MG63 (cell line): ENCODE results near the gene MICU2. TPM values are rescaled to one million over a fixed set of nuclear protein-coding genes. Genes with fewer than 3 reads are reported as not detected.

Experiments
- DNase-seq: peaks from one replicate; pipeline ENCODE4 v3.0.0-alpha.2; 2020
- H3K27me3 ChIP-seq: fragments of 250-450 bp; sonication (Bioruptor Pico); 2 replicates; pipeline ENCODE4 v1.5.1; 2020; ENCODE audit warnings: mild to moderate bottlenecking, moderate library complexity
- H3K36me3 ChIP-seq: fragments of 250-450 bp; sonication (Bioruptor Pico); 2 replicates; pipeline ENCODE4 v1.5.1; 2020; ENCODE audit warnings: mild to moderate bottlenecking, moderate library complexity
- H3K4me3 ChIP-seq: fragments of 250-450 bp; sonication (Bioruptor Pico); 2 replicates; pipeline ENCODE4 v1.5.1; 2020; ENCODE audit warnings: mild to moderate bottlenecking, moderate library complexity
- H3K9me3 ChIP-seq: fragments of 250-450 bp; sonication (Bioruptor Pico); 2 replicates; pipeline ENCODE4 v1.5.1; 2020; ENCODE audit warnings: mild to moderate bottlenecking, moderate library complexity
- total RNA-seq: library from RNA; depleted of rRNA; stranded (reverse); fragments of >200 nt; shearing (Covaris generic); gene quantifications from 2 replicates; pipeline ENCODE4 v1.2.3, GENCODE V29; 2014; ENCODE audit warnings: low replicate concordance

The MICU2 gene
- total RNA-seq, 1 experiment from 2014 or later = 54.6 TPM

DNA sequence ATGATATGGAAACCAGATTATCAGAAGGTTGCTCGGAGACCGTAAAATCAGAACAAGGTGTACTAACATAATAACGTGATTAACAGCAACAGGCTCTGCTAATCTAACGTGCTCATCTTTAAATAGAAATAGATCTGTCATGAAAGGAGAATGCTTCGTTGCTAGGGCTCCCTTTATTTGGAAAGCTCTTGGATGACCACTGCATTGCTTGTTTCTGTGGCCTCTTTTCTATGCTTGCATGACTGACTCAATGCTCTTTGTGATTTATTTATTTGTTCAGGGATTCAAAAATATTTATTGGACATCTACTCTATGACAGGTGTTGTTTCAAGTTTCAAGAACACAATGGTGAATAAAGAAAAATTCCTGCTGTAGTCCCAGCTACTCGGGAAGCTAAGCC is 122.6 kb downstream of the MICU2 start:
- no peak for DNase-seq
- no peaks in the 10 kb centered on the region for H3K36me3 ChIP-seq
- H3K9me3 ChIP-seq = peaks cover 4% of the 10 kb centered on the region
- no peak overlapping the region for H3K4me3 ChIP-seq
- no peaks in the 10 kb centered on the region for H3K27me3 ChIP-seq

DNA sequence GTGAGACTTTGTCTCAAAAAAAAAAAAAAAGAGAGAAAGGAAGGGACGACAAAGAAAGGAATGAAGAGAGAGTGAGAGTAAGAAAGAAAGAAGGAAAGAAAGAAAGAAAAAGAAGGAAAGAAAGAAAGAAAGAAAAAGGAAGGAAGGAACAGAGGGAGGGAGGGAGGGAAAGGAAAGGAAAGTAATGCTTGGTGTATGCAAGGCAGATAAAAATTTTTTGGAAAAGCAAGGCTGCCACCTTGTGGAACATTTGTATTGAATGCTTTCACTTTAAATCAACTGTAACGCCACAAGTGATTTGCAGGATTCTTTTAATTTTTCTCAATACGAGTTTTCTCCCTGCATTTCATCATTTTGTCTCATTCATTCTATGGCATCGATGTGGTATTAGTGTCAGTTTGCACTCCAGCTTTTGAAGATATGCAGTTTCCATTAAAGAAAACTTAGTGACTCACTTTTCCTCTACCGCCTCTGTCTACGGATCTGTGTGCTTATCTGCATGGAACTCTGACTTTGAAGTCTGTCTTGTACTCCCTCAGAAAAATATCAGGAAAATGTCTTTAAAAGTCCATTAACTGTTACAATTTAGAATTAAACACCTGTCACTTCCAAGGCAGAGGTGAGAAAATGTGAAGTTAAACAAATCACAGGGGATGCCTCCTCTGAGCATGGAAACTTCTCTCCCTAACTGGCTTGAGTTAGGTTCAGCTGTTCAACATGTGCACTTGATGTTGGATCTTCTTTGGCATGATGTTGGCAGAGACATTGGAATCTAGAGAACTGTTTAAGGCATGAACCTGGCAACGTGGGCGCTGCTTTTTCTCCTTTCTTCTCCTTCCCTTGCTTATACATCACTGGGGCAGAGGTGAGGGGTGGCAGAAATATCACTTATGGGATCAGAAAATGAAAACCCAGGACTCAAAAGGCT is 124.8 kb downstream of the MICU2 start:
- Histone ChIP-seq H3K9me3 (no peaks in the 10 kb centered on the region), H3K36me3 (no peaks in the 10 kb centered on the region), H3K27me3 (no peaks in the 10 kb centered on the region), H3K4me3 (no peak overlapping the region)
- peak; percentile 6 for DNase-seq

DNA sequence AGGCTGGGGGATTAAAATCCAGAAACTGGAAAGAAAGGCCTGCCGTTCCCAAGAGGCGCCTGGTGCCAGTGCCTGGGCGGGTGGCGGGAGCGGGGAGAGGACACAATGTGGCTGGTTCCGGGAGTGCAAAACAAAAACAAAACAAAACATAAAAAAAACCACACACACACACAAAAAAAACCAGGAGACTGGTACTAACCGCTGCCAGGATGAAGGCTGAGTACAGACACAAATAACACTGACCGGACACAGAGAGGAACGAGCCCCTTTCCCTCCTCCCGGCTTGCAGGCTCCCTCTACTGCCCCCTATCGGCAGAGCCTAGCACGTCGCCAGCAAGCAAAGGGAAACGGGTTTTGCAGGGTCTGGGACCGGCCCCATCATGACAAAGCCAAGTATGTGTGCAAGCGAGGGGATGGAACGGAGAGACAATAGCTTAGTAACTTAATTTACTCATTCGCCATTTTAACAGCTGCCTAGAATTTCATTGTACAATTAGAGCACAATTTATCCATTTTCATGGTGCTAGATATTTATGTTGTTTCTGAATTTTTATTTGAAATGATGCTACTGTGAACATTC is 127.0 kb downstream of the MICU2 start:
- Histone ChIP-seq H3K9me3 (no peaks in the 10 kb centered on the region), H3K36me3 (no peaks in the 10 kb centered on the region), H3K4me3 (peak overlapping the region; percentile 26), H3K27me3 (no peaks in the 10 kb centered on the region)
- peak; percentile 73 for DNase-seq

DNA sequence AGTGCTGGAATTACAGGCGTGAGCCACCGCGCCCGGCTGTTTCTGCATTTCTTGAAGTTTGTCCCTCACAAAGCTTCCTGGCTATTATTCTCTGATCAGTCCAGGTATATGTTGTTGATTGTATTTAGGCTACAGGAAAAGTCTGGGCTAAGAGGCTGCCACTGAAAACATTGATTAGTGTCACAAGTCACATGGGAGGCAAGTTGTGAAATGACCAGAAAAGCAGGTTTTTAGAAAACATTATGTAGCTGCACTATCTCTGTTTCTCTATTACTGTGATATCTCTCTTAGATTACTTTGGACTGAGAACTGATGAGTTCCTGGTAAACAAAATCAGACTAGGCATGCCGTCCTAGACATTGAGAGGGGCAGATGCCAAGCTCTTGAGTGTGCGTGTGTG is 128.9 kb downstream of the MICU2 start:
- Histone ChIP-seq H3K36me3 (no peaks in the 10 kb centered on the region), H3K27me3 (no peaks in the 10 kb centered on the region), H3K9me3 (no peaks in the 10 kb centered on the region; the same call in 1 of the 2 replicates), H3K4me3 (no peak overlapping the region)
- DNase-seq = no peak

DNA sequence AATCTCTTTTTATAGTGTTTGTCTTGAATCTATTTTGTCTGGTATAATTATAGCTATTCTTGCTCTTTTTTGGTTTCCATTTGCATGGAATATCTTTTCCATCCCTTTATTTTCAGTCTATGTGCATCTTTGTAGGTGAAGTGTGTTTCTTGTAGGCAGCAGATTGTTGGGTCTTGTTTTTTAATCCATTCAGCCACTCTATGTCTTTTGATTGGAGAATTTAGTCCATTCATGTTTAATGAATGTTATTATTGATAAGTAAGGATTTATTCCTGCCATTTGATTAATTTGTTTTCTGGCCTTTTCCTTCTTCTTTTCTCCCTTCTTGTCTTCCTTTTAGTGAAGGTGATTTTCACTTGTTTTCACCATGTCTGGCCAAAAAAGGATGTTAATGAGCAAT is 133.2 kb downstream of the MICU2 start:
- Histone ChIP-seq H3K36me3 (no peaks in the 10 kb centered on the region), H3K9me3 (peaks cover 2% of the 10 kb centered on the region), H3K4me3 (no peak overlapping the region), H3K27me3 (no peaks in the 10 kb centered on the region)
- DNase-seq = no peak

DNA sequence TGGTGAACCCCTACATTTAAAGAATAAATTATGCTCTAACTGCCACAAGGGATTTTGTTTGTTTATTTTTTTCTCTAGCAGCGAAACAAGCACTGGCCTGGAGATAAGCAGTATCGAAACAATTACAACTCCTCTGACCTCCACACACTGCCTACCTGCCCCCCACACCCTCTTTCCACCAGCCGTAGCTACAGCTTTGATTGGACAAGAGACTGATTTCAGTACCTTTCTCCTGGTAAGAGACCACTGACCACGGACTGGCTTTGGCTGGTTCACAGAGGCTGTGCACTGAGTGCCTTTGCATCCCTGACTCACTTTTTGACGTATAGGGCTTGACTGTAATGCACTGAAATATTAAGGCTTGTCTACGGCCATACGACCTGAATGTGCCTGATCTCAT is 137.4 kb downstream of the MICU2 start:
- Histone ChIP-seq H3K4me3 (no peak overlapping the region), H3K9me3 (peaks cover 2% of the 10 kb centered on the region), H3K36me3 (no peaks in the 10 kb centered on the region), H3K27me3 (no peaks in the 10 kb centered on the region)
- no peak for DNase-seq

DNA sequence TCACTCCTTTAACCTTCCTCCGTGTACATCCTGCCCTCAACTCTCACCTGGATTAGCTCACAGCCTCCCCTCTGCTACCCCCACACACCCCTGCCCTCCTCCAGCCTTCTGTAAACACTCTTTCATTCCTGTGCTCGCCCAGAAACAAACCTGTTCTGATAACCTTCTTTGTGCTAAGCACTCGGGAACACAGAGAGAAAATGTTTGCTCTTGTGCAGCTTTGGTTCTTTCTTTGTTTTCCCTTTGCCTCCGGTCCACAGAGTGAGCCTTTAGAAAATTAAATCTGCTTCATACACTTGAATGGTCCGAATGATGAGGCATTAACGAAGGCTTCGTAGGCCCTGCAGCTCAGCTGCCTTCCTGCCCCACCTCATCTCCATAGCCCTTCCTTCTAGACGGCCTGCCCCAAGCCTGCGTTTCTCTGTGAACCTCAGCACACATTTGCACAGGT is 138.2 kb downstream of the MICU2 start:
- Histone ChIP-seq H3K27me3 (no peaks in the 10 kb centered on the region), H3K36me3 (no peaks in the 10 kb centered on the region), H3K9me3 (peaks cover 2% of the 10 kb centered on the region; the same call in 1 of the 2 replicates), H3K4me3 (no peak overlapping the region)
- DNase-seq = no peak

DNA sequence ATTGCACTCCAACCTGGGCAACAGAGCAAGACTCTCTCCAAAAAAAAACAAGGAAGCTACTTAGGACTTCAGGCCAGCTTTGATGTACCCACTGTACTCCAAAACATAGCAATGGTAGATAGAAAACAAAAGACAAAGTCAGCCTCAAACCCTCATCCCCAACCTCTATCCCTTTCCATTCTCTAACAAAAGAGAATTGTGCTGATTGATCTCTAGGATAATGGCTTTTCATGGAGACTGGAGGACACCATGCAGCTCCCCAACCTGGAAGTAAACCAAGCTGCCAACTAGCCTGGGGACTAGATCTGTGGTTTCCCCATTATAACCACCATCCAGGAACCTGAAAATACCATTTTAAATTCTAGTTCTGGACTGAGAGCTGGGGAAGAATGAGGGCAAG is 140.5 kb downstream of the MICU2 start:
- Histone ChIP-seq H3K36me3 (peaks cover 5% of the 10 kb centered on the region; the same call in 1 of the 2 replicates), H3K27me3 (no peaks in the 10 kb centered on the region), H3K9me3 (no peaks in the 10 kb centered on the region), H3K4me3 (no peak overlapping the region)
- DNase-seq = no peak

DNA sequence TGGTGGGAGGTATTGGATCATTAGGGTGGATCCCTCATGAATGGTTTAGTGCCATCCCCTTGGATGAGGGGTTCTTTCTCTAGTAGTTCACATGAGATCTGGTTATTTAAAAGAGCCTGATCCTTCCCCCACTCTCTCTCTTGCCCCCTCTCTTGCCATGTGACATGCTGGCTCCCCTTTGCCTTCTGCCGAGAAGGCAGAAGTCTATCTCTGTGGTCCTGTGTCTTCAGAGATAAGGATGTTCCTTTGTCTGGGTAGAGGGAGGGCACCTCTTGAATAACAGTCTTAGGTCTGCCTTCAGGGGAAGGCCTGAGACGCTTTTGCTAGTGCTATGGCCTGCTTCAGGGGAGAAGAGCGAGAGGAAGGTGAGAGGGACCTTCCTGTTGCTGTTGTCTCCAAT is 142.8 kb downstream of the MICU2 start:
- no peaks in the 10 kb centered on the region for H3K27me3 ChIP-seq
- no peaks in the 10 kb centered on the region for H3K9me3 ChIP-seq
- H3K4me3 ChIP-seq = no peak overlapping the region
- peaks cover 5% of the 10 kb centered on the region; the same call in 1 of the 2 replicates for H3K36me3 ChIP-seq
- no peak for DNase-seq

DNA sequence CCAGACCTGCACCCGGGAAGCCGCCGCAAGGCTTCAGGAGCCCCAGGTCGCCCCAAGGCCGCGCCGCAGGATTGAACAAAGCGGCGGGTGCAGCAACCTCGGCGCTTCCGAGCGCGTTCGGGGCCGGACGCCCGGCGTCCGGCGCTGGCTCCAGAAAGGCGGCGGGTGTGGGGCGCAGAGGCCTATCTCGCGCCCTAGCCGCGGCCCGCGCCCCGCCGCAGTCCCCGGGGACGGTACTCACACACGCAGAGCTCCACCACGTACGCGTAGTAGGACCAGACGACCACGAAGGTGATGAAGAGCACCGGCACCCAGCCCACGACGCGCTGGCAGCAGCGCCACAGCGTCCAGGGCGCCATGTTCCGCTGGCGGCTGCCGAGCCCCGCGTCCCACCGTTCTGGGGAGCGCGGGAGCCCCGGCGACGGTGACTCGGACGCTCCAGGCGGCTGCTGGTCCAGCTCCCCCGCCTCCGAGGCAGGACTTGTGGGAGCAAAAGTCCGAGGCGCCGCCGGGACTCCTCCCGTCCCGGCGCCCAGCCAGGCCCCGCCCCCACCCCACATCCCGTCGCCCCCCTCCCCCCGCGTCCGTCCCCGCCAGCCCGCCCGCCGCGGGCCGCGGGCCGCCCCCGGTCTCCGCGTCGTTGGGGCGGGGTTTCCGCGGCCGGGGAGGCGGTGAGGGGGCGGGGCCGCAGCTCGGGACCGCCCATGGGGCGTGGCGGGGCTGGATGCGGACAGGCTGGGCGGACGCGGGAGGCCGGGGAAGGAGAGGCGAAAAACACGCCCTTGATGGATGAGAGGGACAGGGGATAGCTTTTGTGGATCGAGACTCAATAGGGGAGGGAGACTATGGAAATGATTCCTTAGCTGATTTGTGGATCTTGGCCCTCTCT is 144.9 kb downstream of the MICU2 start, which contains the start of gene ZDHHC20:
ZDHHC20 (minus strand) TSS at position 491 of the 889 bp plus-strand sequence; CDS start at position 359, 132 bp downstream.
- H3K36me3 ChIP-seq = peaks cover 5% of the 10 kb centered on the region; the same call in 1 of the 2 replicates

DNA sequence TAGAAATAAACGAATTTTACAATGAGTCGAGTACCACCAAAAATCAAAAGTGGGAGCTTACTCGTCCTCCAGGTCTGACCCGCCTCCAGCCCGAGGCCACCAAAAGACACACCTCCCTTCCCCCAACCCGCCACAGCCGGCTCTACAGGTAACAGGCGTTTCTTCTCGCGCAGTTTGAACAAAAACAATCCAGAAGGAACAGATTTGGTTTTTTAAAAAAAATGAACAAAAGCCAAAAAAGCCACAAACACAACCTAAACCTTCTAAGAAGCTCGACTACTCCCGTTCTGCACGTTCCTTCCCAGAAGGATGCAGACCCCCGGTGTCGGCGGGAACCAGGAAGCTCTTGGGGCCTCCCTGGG is 145.5 kb downstream of the MICU2 start:
- Histone ChIP-seq H3K36me3 (peaks cover 5% of the 10 kb centered on the region; the same call in 1 of the 2 replicates), H3K4me3 (peak overlapping the region; percentile 99), H3K9me3 (peaks cover 4% of the 10 kb centered on the region; the same call in 1 of the 2 replicates), H3K27me3 (no peaks in the 10 kb centered on the region)
- peak; percentile 47 for DNase-seq

More for the DNA sequence above, 144.9 kb downstream of the MICU2 start, which contains the start of gene ZDHHC20:
- peak within 1 kb of the TSS; percentile 99 for H3K4me3 ChIP-seq
- DNase-seq = peak; percentile 84
- H3K27me3 ChIP-seq = no peaks in the 10 kb centered on the region
- 0 out of 2 replicates have a peak, but pooled peaks cover under 1% of the 10 kb centered on the region for H3K9me3 ChIP-seq

DNA sequence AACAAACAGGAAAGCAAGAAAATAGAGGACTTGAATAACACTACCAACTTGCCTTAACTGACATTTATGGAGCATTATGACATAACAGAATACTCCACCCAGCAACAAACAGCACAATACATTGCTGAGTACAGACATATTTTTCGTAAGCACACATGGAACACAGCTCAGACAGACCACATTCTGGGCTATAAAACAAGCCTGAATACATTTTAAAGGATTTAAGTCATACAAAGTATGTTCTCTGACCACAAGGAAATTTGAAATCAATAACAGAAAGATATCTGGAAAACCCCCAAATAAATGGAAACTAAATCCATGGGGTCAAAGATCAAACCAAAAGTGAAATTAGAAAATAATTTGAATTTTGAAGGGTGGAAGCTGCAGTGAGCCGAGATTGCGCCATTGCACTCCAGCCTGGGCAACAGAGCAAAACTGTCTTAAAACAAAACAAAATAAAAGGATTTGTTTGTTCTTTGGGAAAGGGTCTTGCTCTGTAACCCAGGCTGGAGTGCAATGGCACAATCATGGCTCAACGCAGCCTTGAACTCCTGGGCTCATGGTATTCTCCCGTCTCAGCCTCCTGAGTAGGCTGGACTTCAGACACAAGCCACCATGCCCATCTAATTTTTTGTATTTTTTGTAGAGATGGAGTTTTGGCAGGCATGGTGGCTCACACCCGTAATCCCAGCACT is 150.4 kb downstream of the MICU2 start:
- Histone ChIP-seq H3K4me3 (no peak overlapping the region), H3K36me3 (no peaks in the 10 kb centered on the region), H3K27me3 (no peaks in the 10 kb centered on the region), H3K9me3 (peaks cover 11% of the 10 kb centered on the region; the same call in 1 of the 2 replicates)
- DNase-seq = no peak

DNA sequence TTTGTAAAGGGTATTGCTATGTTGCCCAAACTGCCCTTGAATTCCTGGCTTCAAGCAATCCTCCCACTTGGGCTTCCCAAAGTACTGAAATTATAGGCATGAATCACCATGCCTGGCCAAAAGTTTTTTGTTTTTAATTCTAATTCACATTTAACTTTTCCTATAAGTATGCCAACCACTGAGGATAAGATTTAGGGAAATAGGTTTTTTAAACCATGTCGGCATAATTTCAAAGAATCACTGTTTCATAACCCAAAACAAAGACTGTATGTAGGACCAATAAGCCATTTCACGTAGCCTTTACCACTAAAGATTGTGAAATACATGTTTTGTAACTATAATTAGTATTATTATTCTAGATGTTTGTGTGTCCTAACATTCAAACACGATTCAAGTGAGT is 153.0 kb downstream of the MICU2 start:
- no peaks in the 10 kb centered on the region for H3K27me3 ChIP-seq
- H3K4me3 ChIP-seq = no peak overlapping the region
- no peaks in the 10 kb centered on the region for H3K36me3 ChIP-seq
- no peak for DNase-seq
- peaks cover 11% of the 10 kb centered on the region; the same call in 1 of the 2 replicates for H3K9me3 ChIP-seq

DNA sequence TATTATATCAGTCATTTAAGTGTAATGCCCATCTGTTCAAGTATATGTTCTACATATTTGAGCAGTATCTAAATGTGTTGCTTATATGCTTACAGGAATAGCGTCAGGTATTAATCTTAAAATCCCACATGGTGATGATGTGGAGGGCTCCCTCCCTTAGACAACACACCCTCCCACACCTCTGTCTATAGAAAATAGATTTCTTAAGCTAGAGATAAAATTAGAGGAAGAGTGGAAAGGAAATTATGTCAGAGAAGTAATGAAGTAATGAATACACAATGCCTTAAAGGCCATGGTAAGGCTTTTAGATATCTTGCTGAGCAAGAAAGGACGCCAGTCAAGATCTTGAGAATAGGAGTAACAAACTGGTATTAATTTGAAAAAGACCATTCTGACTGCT is 157.3 kb downstream of the MICU2 start:
- DNase-seq = no peak
- no peaks in the 10 kb centered on the region for H3K27me3 ChIP-seq
- no peak overlapping the region for H3K4me3 ChIP-seq

DNA sequence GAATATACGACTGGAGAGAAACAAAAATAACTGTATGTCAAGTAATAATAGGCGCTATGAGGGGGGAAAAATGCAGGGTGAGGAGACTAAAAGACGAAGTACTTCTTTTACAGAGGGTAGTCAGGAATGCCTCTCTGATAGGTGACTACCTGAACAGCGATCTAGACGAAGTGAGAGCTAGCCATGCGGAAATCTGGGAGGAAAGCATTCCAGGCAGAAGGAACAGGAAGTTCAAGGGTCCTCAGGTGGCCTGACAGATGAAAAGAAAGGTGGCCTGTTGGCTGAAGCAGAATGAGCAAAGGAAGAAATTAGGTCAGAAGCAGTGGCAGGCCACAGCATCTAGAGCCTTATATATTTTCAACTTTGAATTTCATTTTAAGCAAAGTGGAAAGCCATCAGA is 158.2 kb downstream of the MICU2 start:
- DNase-seq = no peak
- no peaks in the 10 kb centered on the region for H3K27me3 ChIP-seq
- no peaks in the 10 kb centered on the region for H3K9me3 ChIP-seq
- no peak overlapping the region for H3K4me3 ChIP-seq
- H3K36me3 ChIP-seq = no peaks in the 10 kb centered on the region

More for the DNA sequence above, 157.3 kb downstream of the MICU2 start:
- no peaks in the 10 kb centered on the region for H3K36me3 ChIP-seq
- H3K9me3 ChIP-seq = no peaks in the 10 kb centered on the region

DNA sequence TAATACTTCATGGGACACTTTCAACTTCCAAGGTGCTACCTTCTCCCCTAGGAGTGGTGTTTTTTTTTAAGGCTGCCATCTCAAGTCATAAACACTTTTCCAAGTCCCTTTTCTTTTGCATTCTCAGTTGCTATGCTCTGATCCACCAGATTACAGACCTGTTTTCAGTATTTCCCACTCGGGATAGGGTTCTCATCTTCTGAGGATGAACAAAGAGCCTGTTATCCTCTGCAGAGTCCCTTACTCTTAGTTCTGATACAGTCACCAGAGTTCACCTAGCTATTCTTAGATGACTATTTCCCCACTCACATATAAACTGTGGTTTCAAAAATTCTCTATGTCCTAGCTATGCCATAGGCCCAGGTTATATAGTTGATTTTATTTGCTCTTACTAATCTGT is 160.8 kb downstream of the MICU2 start:
- DNase-seq = no peak
- no peaks in the 10 kb centered on the region for H3K27me3 ChIP-seq
- H3K36me3 ChIP-seq = no peaks in the 10 kb centered on the region
- no peak overlapping the region for H3K4me3 ChIP-seq
- peaks cover 4% of the 10 kb centered on the region for H3K9me3 ChIP-seq
